GM18907 (cell line): Measurements from ENCODE around the gene LRP8.

ENCODE experiments used
- ATAC-seq: cut with Tn5 transposase; IDR thresholded peaks from one replicate; pipeline ENCODE4 v1.9.1; 2021; ENCODE audit warnings: mild to moderate bottlenecking, moderate library complexity; ENCODE audit not compliant: unreplicated experiment

The LRP8 gene

DNA sequence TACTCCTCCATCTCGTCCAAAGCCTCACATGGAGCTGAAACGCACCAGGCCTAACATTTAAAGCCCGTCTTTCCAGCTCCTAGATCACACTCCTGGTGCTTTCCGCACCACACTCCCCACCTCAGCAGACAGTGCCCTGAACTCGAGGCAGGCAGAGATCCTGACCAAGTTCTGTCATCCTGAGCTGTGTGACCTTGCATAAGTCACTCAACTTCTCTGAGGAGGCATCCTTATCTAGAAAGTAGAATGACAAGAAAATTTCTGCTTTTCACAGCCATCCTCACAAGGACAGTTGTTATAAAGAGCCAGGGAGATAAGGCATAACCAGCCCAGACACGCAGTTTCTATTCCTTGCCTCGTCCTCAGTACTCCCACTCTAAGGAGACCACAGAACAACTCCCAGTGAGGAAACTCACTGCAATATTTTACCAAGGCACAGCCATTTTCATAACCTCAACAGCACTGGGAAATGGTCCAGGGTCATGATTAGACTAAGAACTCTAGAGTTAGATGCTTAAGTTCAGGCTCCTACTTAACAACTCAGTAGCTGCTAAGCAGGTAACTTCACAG is 3.1 kb downstream of the LRP8 start:
- no peak for ATAC-seq

DNA sequence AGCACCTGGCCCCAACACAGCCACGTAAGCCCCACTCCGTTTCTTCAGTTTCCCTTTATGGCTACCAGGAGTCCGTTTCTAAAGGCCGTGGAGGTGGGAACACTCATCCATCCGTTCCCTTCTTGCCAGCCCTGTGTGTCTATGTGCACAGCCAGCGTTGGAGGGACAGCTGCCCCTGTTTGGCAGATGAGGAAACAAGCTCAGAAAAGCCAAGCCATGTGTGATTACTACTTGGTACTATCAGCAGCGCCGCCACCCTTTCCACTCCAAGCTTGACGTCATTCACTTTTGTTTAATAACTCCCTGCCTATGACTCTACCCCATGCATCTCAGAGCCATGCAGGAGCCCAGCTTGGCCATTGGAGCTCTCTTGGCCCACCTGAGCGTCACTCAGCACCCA is 3.5 kb downstream of the LRP8 start:
- no peak for ATAC-seq

DNA sequence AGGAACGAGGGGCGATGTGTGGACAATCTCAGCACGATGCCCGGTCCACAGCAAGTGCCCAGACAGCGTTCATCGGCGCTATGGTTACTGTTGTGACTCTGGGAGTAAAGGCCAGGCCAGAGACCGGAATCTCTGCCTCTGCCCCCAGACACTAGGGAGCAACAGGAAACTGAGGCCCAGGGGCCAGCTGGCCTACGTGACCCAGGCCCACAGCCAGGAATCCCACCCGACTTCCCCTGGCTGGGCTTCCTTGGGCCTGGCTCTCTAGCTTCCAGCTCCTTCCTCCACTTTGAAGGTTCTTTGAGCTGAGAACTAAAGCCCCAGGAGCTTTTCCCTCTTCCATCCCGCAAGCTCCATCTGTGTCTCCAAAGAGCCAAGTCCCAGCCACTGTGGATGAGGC is 4.6 kb downstream of the LRP8 start:
- ATAC-seq, result no peak

DNA sequence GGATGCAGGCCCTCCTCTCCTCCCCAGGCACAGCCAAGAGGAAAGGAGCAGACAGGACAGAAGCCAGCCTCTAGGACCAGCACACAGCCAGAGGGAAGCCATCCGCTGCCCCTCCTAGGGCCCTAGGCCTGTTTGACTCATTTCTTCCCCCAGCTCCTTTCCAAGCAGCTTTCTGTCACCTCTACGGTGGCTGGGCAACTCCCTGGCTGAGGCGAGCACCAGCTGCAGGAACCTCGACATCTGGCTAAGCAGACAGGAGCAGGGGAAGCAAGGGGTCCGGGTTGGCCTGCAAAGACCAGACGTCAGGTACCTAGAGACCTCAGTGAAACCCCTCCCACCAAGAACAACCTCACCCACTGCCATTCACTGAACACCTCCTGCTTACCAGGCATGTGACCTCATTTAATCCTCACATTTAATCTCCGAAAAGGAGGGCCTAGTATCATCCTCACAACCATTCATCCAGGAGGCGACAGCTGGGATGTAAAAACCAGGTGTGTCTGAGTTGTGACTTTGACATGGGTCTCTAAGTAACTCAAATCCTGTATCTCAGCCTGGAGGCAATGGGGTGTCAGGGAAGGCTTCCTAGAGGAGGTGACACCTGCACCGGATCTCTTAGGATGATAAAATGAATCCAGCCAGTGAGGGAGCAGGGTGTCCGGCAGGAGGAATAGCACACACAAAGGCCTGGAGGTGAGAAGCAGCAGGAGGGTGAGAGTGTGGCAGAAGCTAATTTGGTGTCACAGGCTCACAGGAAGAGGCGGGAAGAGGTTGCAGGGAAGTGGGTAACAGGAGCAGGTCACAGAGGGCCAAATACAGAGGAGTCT is 5.9 kb downstream of the LRP8 start:
- ATAC-seq, result no peak

DNA sequence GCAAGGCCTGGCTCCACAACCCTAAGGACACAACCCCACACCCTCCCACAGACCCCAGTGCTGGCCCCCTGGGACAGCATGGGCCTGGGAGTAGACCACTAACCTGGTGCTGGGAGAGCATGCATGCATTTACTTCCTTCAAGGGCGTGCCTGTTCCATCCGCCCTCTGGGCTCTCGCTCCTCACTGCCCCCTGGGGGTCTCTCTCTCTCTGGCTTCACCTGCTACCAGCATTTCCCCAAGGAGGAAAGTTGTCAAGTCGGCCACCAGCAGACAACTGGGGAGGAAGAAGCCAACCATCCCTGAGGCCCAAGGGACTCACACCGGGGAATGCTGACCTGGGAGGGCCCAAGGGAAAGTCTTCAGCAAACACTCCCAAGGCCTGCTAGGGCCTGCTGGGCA is 6.5 kb downstream of the LRP8 start:
- no peak for ATAC-seq

DNA sequence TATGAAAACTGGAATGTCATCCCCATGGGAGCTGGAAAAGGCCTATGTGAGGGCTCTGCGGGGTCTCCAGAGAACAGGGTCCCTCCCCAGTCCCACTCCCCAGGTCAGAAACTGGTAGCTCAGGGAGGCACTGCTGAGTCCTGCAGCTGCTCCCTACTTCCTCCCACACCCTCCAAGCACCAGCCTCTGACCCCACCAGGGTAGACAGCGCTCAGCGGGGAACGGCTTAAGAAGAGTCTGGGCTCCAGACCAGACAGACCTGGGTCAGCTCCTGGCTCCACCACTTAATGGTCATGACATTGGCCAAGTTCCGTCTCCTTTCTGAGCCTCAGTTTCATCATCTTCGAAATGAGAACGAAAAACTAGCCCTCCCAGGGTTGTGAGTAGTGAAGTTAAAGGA is 7.2 kb downstream of the LRP8 start:
- no peak for ATAC-seq

DNA sequence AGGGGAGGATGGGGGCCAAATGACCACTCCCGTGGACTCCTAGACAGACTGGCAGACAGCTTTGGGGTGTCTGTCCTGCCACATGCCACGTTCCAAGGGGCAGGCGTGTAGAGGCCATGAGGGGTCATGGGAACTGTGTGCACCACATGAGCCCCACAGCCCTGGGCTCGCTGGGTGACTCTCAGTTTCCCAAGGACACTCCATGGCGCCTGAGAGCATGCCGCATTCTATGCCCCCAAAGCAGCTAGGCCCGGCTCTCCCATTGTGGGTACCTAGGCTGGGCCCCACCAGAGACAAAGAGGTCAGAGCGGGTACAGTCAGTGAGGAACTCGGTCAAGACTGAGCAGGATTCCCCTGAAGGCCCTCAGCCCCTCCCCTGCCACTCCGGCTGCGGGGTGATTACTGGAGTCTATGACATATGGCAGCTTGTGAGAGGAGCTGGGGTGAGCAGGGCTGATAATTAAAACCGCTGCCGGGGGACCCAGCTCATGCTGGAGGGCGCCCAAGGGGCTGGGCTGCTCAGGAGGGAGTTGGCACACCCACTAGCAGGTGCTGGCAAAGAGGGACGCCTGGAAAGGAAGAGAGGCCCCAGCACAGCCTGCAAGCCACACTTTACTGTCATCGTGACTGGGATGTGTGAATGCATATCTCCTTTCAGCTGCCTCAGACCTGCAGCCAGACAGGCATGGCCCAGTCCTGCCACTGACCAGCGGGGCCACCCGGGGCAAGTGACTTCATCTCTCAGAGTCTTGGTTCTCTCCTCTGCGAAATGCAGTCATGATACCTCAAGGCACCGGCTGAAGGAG is 8.4 kb downstream of the LRP8 start:
- ATAC-seq, result no peak

DNA sequence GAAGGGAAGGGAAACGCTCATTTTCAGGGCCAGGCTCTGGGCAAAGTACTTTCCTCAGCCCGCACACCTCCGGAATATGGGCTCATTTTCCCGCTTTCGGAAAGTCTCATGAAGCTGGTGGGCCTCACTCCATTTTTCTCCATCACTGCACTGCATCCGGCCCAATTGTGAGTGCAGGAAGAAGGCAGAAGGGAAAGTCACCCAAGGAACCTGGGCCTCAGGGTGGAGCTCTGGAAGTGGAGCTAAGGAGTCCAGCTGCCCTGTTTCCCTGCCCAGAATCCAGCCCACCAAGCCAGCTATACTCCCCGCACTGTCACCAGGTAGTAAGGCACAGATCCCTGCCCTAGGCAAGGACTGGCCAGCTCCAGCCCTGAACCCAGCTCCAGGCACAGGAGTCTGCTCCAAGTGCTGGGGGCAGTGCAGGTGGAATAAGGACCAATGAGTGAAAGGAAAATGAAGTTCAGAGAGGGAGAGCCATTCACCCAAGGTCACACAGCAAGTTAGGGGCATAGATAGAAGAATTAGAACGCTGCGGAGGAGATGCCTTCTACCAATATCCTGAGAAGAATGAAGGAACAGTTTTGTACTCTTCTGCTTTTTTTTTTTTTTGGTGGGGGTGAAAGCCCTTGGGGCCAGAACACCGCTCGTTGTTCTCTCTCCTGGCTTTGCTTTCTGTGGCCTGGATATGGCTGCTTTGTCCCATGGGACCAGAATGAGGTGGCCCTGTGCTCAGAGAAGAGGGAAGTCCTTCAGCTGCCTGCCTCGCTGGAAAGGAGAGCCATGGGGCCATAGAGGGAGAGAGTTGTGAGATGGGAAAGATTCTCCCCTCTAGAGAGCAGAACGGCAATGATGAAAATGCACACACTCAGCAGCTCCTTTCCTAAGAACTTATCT is 10.0 kb downstream of the LRP8 start:
- no peak for ATAC-seq

DNA sequence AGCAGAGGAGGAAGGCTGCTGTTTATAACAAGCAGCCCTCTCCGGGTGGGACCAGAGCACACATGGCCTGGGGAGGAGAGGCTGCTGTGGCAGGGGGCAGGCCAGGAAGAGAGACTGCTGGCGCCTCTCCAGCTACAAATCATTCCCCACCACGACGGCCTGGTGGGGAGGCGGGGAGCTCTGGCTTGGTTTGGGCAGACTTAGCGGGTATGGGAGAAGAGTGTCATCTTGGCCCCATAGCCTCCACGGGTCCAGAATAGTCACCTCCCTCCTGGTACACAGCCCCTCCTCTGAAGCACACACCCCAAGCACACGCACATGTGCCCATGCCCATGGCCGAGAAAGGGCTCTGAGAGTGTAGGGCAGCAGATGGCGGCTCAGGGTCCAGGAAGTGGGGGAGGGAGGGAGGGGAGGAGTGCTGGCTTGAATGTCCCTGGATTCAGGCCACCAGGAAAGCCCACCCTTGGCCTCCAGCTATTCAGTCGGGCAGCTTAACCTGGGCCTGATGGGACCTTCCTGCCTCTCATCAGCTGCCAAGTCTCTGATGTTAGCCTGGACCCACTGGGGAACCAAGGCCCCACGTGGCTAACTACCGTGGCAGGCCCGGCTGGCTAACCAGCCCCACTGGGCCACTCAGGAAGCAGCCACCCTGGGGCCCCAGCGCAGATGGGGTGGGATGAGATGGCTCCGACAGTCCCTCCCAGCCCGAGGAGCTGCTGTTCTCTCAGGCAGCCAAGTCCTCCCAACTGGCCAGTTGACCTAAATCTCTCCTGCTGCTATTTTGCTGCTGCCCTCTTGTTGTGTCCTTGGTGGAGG is 10.9 kb downstream of the LRP8 start:
- no peak for ATAC-seq

DNA sequence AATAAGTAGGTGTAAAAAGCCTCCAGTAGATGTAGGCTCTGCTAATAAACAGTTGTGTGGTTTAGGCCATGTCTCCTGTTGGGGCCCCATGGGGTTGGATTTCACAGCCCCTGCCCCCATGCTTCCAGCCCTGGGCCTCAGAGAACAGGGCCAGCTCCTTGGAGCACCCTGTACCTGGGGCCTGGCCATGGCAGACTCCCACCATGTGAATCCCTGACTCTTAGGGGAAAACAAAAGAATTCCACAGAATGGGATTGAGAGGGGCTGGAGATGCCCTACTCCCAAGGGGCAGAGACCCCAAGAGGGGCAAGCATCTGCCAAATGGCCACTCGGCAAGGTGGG is 11.5 kb downstream of the LRP8 start:
- no peak for ATAC-seq

DNA sequence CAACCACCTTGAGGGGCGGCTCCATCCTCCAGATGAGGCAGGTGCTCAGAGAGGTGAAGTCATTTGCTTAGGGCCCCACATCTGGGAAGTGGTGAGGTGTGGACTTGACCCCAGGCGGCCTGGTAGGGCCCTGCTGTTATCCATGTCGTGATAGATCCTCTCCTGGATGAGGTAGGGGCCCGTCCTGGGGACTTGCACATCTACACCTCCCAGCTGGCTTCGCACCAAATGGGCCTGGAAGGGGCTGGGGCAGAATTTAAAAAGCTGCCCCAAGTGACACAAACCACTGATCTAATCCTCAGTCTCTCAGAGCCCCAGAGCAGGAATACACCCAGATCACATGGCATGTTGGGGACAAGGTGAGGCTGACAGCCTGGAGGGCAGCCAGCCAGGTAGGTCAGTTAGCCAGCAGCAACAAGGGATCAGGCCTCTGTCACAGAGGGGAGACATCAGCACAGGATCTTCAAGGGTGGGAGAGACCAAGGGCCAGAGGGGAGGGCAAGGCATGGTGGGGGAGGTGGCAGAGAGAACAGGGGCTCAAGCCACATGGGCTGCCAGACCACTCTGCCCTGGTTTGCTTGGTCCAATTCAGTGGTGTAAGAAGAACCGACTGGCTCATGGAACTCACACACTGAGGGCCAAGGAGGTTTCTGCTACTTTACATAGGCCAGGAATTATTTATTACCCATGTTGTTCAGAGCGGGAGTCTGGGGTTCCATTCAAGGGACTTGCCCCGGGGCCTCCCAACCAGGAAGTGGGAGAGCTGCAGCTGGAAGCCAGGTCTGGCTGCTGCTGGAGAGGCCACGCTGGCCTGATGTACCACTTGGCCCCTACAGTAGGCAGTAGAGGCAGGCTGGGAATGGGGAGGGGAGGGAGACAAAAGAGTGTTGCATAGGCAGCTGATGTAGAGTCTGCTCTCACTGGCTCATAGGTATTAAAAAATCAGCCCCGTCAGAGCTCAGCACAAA is 12.1 kb downstream of the LRP8 start:
- ATAC-seq, result no peak

DNA sequence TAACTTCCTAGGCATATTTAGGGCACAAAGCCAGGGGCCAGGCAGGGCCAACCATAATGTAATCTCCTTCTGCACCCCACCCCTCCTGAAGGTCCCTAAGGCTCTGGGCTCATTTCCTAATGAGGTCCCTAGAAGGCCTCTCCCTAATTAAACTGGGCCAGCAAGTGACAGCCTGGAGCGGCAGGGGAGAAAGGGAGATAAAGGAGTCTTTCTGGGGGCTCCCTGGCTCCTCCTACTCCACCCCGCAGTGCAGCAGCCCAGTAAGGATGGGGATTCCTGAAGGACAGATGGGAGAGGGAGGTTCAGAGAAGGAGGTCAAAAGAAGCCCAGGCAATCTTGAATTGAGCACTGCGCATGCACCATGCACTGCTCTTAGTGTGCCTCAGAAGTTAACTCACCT is 12.8 kb downstream of the LRP8 start:
- no peak for ATAC-seq

DNA sequence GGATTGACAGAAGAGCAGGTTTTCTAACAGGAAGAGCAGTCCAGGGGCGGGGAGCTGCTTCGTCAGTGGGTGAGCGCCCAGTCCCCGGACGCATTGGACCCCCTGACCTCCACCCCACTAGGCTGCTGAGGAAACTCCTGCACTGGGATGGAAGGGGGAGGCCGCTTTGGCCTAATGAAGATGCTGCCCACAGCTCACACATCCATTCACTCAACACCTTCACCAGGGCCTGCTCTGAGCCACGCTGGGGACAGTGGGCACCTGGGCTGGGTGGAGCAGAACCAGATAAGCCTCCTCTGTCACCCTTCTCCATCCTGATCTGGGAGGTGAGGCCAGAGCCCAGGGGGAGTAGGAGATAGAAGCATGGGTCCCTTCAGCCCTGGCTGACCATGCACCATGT is 13.3 kb downstream of the LRP8 start:
- no peak for ATAC-seq

DNA sequence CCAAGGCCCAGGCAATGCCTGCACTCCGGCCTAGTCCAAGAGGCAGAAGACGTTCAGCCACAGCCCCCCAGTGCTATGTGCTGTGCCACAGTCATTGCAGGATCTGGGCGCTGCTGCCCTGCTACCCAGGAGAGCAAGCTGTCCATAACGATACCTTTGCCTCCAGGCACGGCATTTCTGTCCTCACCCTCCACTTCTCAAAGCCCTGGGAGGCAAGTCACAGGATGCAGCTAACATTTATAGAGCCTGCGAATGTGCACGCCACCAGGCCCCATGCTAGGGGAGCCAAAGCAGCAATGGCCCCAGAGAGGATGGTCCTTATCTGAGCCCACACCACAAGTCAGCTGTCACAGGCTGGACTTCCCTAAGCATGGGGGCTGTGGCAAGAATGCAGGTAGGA is 13.8 kb downstream of the LRP8 start:
- ATAC-seq, result no peak

DNA sequence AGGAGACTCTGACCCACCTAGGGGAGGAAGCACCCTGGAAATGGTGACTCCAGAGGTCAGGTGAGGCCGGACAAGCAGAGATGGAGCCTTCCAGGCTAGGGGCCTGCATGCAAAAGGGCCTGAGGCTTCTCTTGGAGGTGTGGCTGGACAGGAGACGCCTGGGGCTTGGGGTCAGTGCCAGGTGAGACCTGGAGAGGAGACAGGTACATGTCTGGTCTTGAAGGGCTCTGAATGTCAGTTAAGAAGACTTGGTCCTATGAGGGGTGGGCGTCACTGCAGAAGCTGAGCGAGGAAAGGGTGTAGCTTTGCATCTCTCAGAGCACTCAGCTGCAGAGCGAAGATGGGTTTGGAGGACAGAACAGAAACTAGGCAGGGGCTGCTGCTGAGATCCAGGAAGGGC is 14.3 kb downstream of the LRP8 start:
- no peak for ATAC-seq

DNA sequence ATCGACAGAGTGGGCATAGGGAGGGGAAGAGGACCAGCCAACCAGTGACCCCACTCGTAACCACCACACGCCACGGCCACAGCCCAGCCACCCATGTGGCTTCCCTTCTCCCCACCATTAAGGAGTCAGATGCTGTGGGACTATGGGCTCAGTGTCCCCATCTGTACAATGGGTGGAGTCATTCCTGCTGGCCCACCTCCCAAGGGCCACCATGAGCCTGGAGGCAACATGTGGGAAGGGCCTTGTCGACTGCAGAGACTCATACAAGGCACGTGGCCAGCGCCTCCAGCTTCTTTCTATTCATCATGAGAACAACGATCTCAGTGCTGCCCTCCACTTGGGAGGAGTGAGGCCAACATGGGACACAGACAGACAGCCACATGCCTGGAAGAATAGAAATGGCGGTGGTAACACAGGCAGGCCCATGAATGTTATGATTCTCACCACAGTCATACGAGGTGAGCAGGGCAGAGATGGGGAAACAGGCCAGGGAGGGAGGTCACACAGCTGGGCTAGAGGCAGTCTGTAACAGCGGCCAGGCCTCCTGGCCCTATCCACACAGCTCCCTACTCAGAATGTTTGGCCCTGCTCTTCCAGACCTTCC is 16.1 kb downstream of the LRP8 start:
- ATAC-seq, result no peak

DNA sequence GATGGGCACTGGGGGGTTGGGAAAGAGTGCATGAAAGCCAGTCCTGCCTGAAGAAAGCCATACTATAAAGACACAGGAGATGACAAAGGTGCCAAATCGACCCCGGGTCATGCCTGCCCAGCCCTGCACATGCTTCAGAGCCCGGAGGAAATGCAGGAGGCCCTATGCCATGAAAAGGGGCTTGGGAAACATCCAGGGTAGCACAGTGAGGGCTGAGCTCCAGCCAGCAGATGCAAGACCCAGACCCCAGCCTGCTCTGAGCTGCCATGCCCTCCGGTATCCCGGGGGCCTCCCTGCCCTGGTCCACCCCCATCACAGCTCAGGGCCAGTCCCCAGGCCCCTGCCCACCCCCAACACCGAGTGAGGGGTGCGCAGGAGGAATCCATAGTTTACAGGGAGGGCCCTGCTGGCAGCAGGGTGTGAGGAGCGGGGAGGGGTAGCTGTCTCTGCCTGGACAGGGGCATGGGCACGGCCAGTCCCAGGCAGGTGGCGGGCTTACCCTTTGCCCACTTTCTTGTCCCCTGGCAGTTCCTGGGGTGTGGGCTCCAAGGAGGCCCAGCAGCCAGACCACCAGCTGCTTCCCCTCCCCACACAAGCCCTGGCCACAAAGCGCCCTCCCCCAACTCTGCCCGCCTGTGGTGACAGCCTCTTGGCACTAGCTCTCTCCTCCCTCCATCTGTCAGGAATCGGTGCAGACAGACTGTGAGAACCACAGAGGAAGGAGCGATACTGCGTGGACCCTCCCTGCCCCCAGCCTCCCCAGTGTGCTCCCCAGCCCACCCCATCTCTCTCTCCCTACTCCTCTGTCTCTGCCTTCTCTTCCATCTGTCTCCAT is 16.8 kb downstream of the LRP8 start:
- no peak for ATAC-seq

DNA sequence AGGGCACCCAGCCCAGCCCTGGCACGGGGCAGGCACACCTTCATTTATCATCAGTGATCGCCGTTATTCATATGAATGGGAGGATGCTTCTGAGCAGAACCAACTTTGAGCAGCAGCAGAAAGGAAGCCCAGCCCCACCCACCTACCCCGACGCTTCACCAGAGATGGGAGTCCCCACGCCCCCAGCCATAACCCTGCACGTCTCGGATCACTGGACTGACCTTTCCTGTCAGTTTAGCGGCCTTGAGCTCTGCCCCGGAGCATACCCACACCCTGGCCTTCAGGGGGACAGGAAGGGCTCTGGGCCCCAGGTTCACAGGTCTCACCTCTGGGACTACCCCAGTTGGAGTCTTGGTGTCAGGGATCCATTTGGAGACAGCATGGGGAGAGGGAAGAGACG is 18.1 kb downstream of the LRP8 start:
- ATAC-seq, result no peak
